ENCODE results near the gene EEF1AKMT1.

EEF1AKMT1 gene

GRCh38 chr13:20814224-20814910, 40.6 kb upstream of the EEF1AKMT1 start:
- TF ChIP-seq REST (IDR thresholded peaks at IDR 0.05; ENCODE audit: insufficient read depth in 1 of 2, low read depth in 2 of 2, low read length in 2 of 2) (no peak), SIN3A (IDR thresholded peaks at IDR 0.05; ENCODE audit: borderline replicate concordance, insufficient read depth, low read length) (no peak), POLR2AphosphoS5 (IDR thresholded peaks at IDR 0.05; ENCODE audit: low read depth, low read length) (no peak), FOXP2 (optimal IDR thresholded peaks at IDR 0.05; ENCODE audit: borderline replicate concordance, extremely low read depth, extremely low read length, insufficient read depth) (no peak), TAF1 (IDR thresholded peaks at IDR 0.05; ENCODE audit: borderline replicate concordance, insufficient read depth, low read length) (no peak)

- TF ChIP-seq FOXP2 (optimal IDR thresholded peaks at IDR 0.05; ENCODE audit: borderline replicate concordance, extremely low read depth, extremely low read length, insufficient read depth) (no peak), TAF1 (IDR thresholded peaks at IDR 0.05; ENCODE audit: borderline replicate concordance, insufficient read depth, low read length) (no peak), REST (IDR thresholded peaks at IDR 0.05; ENCODE audit: insufficient read depth in 1 of 2, low read depth in 2 of 2, low read length in 2 of 2) (no peak), POLR2AphosphoS5 (IDR thresholded peaks at IDR 0.05; ENCODE audit: low read depth, low read length) (no peak), SIN3A (IDR thresholded peaks at IDR 0.05; ENCODE audit: borderline replicate concordance, insufficient read depth, low read length) (no peak)
These were observed 39.1 kb upstream of the EEF1AKMT1 start for GRCh38 chr13:20812890-20813289.

GRCh38 chr13:20810808-20811207, 37.0 kb upstream of the EEF1AKMT1 start:
- TF ChIP-seq SIN3A (IDR thresholded peaks at IDR 0.05; ENCODE audit: borderline replicate concordance, insufficient read depth, low read length) (no peak), REST (IDR thresholded peaks at IDR 0.05; ENCODE audit: insufficient read depth in 1 of 2, low read depth in 2 of 2, low read length in 2 of 2) (no peak), POLR2AphosphoS5 (IDR thresholded peaks at IDR 0.05; ENCODE audit: low read depth, low read length) (no peak), TAF1 (IDR thresholded peaks at IDR 0.05; ENCODE audit: borderline replicate concordance, insufficient read depth, low read length) (no peak), FOXP2 (optimal IDR thresholded peaks at IDR 0.05; ENCODE audit: borderline replicate concordance, extremely low read depth, extremely low read length, insufficient read depth) (no peak)

- TF ChIP-seq FOXP2 (optimal IDR thresholded peaks at IDR 0.05; ENCODE audit: borderline replicate concordance, extremely low read depth, extremely low read length, insufficient read depth), result no peak
These were observed 35.1 kb upstream of the EEF1AKMT1 start for GRCh38 chr13:20808874-20809273.

GRCh38 chr13:20803180-20803965, 29.6 kb upstream of the EEF1AKMT1 start:
- no peak for TF ChIP-seq POLR2AphosphoS5 (IDR thresholded peaks at IDR 0.05; ENCODE audit: low read depth, low read length)

GRCh38 chr13:20801707-20802106, 27.9 kb upstream of the EEF1AKMT1 start:
- TF ChIP-seq SIN3A (IDR thresholded peaks at IDR 0.05; ENCODE audit: borderline replicate concordance, insufficient read depth, low read length) (no peak), FOXP2 (optimal IDR thresholded peaks at IDR 0.05; ENCODE audit: borderline replicate concordance, extremely low read depth, extremely low read length, insufficient read depth) (no peak), TAF1 (IDR thresholded peaks at IDR 0.05; ENCODE audit: borderline replicate concordance, insufficient read depth, low read length) (no peak), REST (IDR thresholded peaks at IDR 0.05; ENCODE audit: insufficient read depth in 1 of 2, low read depth in 2 of 2, low read length in 2 of 2) (no peak), POLR2AphosphoS5 (IDR thresholded peaks at IDR 0.05; ENCODE audit: low read depth, low read length) (no peak)
